22Rv1 (cell line): ENCODE measurements around the gene IFT43.
"Not testable (repeated sequence)": the region's sequence is repeated elsewhere in the genome, so short reads cannot be mapped to it uniquely, and the experiment has no call there.

Experiments
- H3K27ac ChIP-seq: fragments of 450-650 bp; 2 replicates; pipeline ENCODE4 v1.5.1; 2017
- ZFX ChIP-seq: fragments of 450-650 bp; IDR thresholded peaks from 2 replicates; pipeline ENCODE4 v1.6.1; 2017; ENCODE audit warnings: antibody characterized with exemption, borderline replicate concordance
- TF ChIP-seq, protein P1 (sequence below): fragments of 450-650 bp; IDR thresholded peaks from 2 replicates; pipeline ENCODE4 v1.5.1; 2017; ENCODE audit warnings: mild to moderate bottlenecking

Gene IFT43

GRCh38 chr14:75996488-75996887 is 10.9 kb downstream of the IFT43 start:
- H3K27ac ChIP-seq, result no peak overlapping the region
- no peak for TF ChIP-seq ZFX
- TF ChIP-seq, protein P1, sequence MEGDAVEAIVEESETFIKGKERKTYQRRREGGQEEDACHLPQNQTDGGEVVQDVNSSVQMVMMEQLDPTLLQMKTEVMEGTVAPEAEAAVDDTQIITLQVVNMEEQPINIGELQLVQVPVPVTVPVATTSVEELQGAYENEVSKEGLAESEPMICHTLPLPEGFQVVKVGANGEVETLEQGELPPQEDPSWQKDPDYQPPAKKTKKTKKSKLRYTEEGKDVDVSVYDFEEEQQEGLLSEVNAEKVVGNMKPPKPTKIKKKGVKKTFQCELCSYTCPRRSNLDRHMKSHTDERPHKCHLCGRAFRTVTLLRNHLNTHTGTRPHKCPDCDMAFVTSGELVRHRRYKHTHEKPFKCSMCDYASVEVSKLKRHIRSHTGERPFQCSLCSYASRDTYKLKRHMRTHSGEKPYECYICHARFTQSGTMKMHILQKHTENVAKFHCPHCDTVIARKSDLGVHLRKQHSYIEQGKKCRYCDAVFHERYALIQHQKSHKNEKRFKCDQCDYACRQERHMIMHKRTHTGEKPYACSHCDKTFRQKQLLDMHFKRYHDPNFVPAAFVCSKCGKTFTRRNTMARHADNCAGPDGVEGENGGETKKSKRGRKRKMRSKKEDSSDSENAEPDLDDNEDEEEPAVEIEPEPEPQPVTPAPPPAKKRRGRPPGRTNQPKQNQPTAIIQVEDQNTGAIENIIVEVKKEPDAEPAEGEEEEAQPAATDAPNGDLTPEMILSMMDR, result no peak

DNA sequence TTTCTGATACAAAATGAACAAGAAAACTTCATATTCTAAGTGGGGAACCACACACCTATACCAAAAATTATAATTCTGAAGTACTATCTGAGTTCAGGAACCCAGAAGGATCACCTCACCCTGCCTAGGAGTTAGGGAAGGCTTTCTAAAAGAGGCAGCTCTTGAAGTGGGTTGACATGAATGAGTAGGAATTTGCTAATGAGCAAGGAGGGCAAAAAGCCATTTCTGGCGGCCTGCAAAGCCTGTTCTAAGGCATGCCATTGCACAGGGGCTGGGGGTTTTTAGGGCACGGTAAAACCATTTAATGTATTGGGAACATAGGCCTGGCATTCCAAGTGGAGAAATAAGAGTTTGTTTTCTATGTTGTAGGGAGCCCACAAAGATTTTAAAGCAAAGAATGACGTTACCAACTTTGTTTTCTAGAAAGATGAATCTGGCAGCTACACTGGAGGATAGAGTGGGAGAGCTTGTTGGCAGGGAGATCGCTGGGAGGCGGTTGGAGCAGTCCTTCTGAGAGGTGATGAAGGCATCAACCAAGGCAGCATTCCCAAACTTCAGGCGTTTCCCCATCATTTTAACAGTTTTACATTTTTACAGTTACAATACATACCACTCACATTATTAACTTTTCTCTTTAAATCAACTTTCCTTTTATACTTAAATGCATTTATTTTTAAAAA is 14.1 kb downstream of the IFT43 start:
- H3K27ac ChIP-seq, result no peak overlapping the region
- TF ChIP-seq, protein P1, result no peak
- TF ChIP-seq ZFX, result no peak

GRCh38 chr14:76002383-76002782 is 16.8 kb downstream of the IFT43 start:
- H3K27ac ChIP-seq, result no peak overlapping the region
- TF ChIP-seq, protein P1, result no peak
- TF ChIP-seq ZFX, result no peak

DNA sequence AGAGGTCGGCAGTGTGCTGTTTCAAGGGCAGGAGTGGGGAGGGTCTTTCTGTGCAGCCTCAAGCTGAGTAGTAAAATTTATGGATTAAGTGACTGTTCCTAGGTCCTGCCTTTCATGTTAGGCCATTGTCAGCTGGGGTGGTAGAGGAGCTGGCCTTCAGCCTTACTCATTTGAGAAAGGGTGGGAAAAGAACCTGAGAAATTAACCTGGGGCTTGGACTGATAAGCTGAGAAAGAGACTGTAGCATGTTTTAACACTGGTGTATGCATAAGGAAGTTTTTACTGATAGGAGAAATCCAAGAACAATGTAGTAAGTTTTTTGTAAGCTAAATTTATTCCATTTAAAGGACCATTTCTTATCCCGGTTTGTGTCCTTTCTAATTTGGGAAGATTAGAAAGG is 20.7 kb downstream of the IFT43 start:
- no peak overlapping the region for H3K27ac ChIP-seq
- TF ChIP-seq, protein P1, result no peak
- TF ChIP-seq ZFX, result no peak

DNA sequence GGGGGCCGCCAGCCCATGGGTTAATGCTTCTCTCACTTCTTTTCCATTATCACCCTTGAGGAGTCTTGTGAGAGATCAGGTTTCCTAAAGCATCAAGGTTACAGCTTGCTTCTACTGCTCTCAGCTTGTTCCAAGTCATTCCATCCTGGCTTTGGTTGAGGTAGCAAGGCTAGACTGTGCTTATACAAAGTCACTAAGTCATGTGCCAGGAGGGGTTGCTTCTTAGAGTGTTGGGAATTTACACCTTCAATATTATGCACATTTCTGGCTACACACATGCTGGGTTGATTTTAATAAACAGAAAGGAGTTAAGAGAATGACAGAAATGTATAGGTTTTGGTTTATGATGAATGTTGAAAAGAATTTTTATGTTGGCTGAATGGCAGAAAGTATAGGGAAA is 21.8 kb downstream of the IFT43 start:
- TF ChIP-seq, protein P1, result no peak
- TF ChIP-seq ZFX, result no peak
- no peak overlapping the region for H3K27ac ChIP-seq

DNA sequence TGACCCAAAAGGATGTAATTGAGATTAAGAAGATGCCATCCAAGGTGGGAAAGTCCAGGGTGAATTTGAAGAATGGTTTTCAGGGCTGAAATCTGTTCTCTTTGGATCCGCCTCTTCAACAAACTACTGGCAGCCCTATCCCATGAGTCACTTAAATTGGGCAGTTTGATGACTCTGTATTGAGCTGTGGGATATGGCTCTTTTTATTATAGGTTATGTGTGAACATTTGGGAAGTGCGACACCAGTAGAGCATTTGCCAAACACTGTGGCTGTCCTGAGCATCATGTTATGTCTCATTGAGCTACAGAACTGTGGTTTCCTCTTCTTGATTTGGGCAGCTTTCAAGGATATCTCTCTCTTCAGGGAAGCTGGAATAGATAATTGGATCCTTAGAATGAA is 22.3 kb downstream of the IFT43 start:
- H3K27ac ChIP-seq, result no peak overlapping the region
- TF ChIP-seq, protein P1, result no peak
- no peak for TF ChIP-seq ZFX

DNA sequence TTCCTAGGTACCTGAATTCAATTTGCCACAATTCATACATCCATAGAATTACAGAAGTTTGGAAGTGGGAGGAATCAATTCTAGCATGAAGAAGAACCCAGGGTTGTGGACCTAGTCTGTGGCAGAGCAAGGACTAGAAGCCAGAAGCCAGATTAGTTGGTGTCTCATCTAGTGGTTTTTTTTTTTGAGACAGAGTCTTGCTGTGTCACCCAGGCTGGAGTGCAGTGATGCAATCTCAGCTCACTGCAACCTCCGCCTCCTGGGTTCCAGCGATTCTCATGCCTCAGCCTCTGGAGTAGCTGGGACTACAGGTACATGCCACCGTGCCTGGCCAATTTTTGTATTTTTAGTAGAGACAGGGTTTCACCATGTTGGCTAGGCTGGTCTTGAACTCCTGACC is 24.1 kb downstream of the IFT43 start:
- H3K27ac ChIP-seq, result not testable (repeated sequence)

DNA sequence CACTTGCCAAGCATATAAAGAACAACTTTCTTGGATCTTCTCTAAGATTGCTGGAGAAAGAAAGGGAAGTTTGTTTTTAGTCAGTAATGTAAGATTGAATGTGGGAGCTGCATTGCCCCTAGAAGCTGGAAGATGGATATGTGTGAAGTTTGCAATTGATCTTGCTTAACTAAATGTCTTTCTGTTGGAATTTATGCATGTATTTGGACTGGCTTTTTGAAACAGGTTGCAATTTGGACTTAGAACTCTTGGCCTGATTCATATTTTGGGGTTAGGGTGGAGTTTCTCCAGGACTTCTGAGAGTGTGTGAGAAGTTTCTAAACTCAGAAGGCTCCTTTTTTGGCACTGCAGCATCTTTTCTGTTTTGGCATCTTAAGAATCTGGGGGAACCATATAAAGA is 26.4 kb downstream of the IFT43 start:
- H3K27ac ChIP-seq, result no peak overlapping the region
- TF ChIP-seq ZFX, result no peak
- TF ChIP-seq, protein P1, result no peak
